K562 (cell line): ENCODE data around the gene ATP9B. TPM values are rescaled to one million over a fixed set of nuclear protein-coding genes. Genes with fewer than 3 reads are reported as not detected.

Source experiments
- ATAC-seq: fragments of 200-7000 bp; cut with Tn5 transposase; 3 replicates; pipeline ENCODE4 v1.9.1; 2020; ENCODE audit warnings: moderate library complexity
- BruUV-seq: library from RNA; stranded (reverse); fragments of 400-500 nt; replicated peaks from 2 replicates; lab custom pipeline; 2021; lab: Mats Ljungman, UMichigan
- CTCF ChIA-PET: fragments of 300-600 bp; formaldehyde crosslinking; extraction: SDS; loops from one replicate; lab custom pipeline; 2021; ENCODE audit warnings: low intra/inter-chr PET ratio; lab: Yijun Ruan, JAX
- POLR2A ChIA-PET: fragments of 300-600, 350-650 bp; sonication (Branson Sonifier 250); formaldehyde crosslinking; extraction: SDS; loops from one replicate; lab custom pipeline; 2021; ENCODE audit warnings: antibody characterized with exemption, inconsistent platforms; lab: Yijun Ruan, JAX
- DNase-seq, 4 experiments: peaks; one replicate each; pipeline versions ENCODE4 v3.0.0 to v3.0.0-alpha.2; 2011 to 2018; ENCODE audit warnings: low spot score in 3 of 4, mixed read lengths in 3 of 4; ENCODE audit errors: extremely low read depth in 1 of 4
- FAIRE-seq: peaks from 2 replicates; lab custom pipeline; 2011; peaks lifted over from hg19 to GRCh38; lab: Jason Lieb, UNC
- H2AFZ ChIP-seq: 2 replicates; pipeline ENCODE4 v1.6.0; 2011; ENCODE audit warnings: low read depth, low read length, control low read depth, inconsistent platforms
- H3K27ac ChIP-seq: fragments of 200-600 bp; 3 replicates; pipeline ENCODE4 v1.8.0; 2011; ENCODE audit warnings: low read depth, mild to moderate bottlenecking, control low read depth, inconsistent platforms, low read length, moderate library complexity, mixed read lengths; ENCODE audit errors: extremely low read depth
- H3K27me3 ChIP-seq, 2 experiments: fragments of 300-600 bp in 1 of 2; 2 replicates in 1 of 2; 3 replicates in 1 of 2; pipeline versions ENCODE4 v1.6.0 to v1.8.0; 2011; ENCODE audit warnings: inconsistent platforms in 2 of 2, low read length in 2 of 2, mild to moderate bottlenecking in 1 of 2, mixed read lengths in 1 of 2, moderate library complexity in 1 of 2; ENCODE audit not compliant: control insufficient read depth in 2 of 2, insufficient read depth in 2 of 2
- H3K36me3 ChIP-seq: fragments of 300-600 bp; 3 replicates; pipeline ENCODE4 v1.8.0; 2011; ENCODE audit warnings: mild to moderate bottlenecking, low read length, inconsistent platforms; ENCODE audit not compliant: control insufficient read depth, insufficient read depth
- H3K4me1 ChIP-seq, 2 experiments: fragments of 200-600 bp in 1 of 2; replicated peaks in 1 of 2; 2 replicates in 1 of 2; 3 replicates in 1 of 2; pipeline versions ENCODE4 v1.5.1 to v1.8.0; 2011; ENCODE audit warnings: inconsistent platforms in 2 of 2, low read length in 2 of 2, mild to moderate bottlenecking in 1 of 2, mixed read lengths in 1 of 2, moderate library complexity in 1 of 2; ENCODE audit not compliant: control insufficient read depth in 2 of 2, insufficient read depth in 2 of 2
- H3K4me2 ChIP-seq: 2 replicates; pipeline ENCODE4 v1.6.1; 2011; ENCODE audit warnings: low read length, control low read depth, inconsistent platforms, mixed read lengths; ENCODE audit not compliant: insufficient read depth
- H3K4me3 ChIP-seq: fragments of 200-600 bp; sonication (generic), shearing (Covaris generic); 2 replicates; pipeline ENCODE4 v1.5.1; 2016; ENCODE audit warnings: control low read depth, inconsistent platforms
- H3K79me2 ChIP-seq: fragments of 200-600 bp; 3 replicates; pipeline ENCODE4 v1.8.0; 2011; ENCODE audit warnings: low read length, inconsistent platforms; ENCODE audit not compliant: control insufficient read depth, insufficient read depth
- H3K9ac ChIP-seq, 2 experiments: 2 replicates each; pipeline versions ENCODE4 v1.6.0 to v1.6.1; 2011; ENCODE audit warnings: low read depth in 2 of 2, low read length in 2 of 2, control low read depth in 1 of 2, inconsistent platforms in 1 of 2, mild to moderate bottlenecking in 1 of 2, mixed read lengths in 1 of 2; ENCODE audit not compliant: insufficient read depth in 1 of 2
- H3K9me1 ChIP-seq: one replicate; pipeline ENCODE4 v1.6.0; 2011; ENCODE audit warnings: inconsistent platforms, mild to moderate bottlenecking, low read length, moderate library complexity; ENCODE audit not compliant: control insufficient read depth, insufficient read depth
- H3K9me3 ChIP-seq: replicated peaks from 2 replicates; pipeline ENCODE4 v1.5.1; 2011; ENCODE audit warnings: low read depth, low read length, inconsistent platforms; ENCODE audit not compliant: control insufficient read depth, insufficient read depth
- H4K20me1 ChIP-seq: replicated peaks from 2 replicates; pipeline ENCODE4 v1.6.1; 2011; ENCODE audit warnings: low read length, inconsistent platforms, mixed read lengths; ENCODE audit not compliant: control insufficient read depth, insufficient read depth
- ARID3A ChIP-seq: IDR thresholded peaks from 2 replicates; pipeline ENCODE4 v1.6.1; 2012; ENCODE audit warnings: low read depth, low read length, improper control_type of control experiment, borderline replicate concordance
- CSDE1 ChIP-seq, 2 experiments: fragments of 450-650 bp; IDR thresholded peaks; 2 replicates each; pipeline ENCODE4 v1.6.1; 2016; ENCODE audit warnings: mild to moderate bottlenecking in 1 of 2
- DEAF1 ChIP-seq: fragments of 450-650 bp; formaldehyde crosslinking; IDR thresholded peaks from 2 replicates; pipeline ENCODE4 v1.4.0; 2020; ENCODE audit warnings: mild to moderate bottlenecking, moderate library complexity
- HDAC8 ChIP-seq: fragments of 450-650 bp; IDR thresholded peaks from 2 replicates; pipeline ENCODE4 v1.6.1; 2016; ENCODE audit warnings: mild to moderate bottlenecking, missing genetic modification characterization, moderate library complexity, missing compliant biosample characterization
- HDGF ChIP-seq: fragments of 450-650 bp; IDR thresholded peaks from 2 replicates; pipeline ENCODE4 v1.6.1; 2016
- MCM5 ChIP-seq: fragments of 450-650 bp; IDR thresholded peaks from 2 replicates; pipeline ENCODE4 v1.6.1; 2016; ENCODE audit warnings: low read depth
- MCM7 ChIP-seq, 2 experiments: fragments of 450-650 bp; IDR thresholded peaks; 2 replicates each; pipeline ENCODE4 v1.6.1; 2016 to 2018
- PYGO2 ChIP-seq: fragments of 450-650 bp; IDR thresholded peaks from 2 replicates; pipeline ENCODE4 v1.6.1; 2016; ENCODE audit warnings: mild to moderate bottlenecking, missing genetic modification characterization, moderate library complexity, missing compliant biosample characterization
- SETDB1 ChIP-seq: IDR thresholded peaks from one replicate; pipeline ENCODE4 v1.6.1; 2012; ENCODE audit warnings: low read length, control low read depth, inconsistent platforms
- TCF15 ChIP-seq: fragments of 250-450 bp; sonication (Bioruptor Pico); IDR thresholded peaks from 2 replicates; pipeline ENCODE4 v1.8.0; 2022; ENCODE audit warnings: moderate library complexity, mild to moderate bottlenecking, inconsistent platforms
- TCF7 ChIP-seq: sonication (generic); IDR thresholded peaks from 2 replicates; pipeline ENCODE4 v1.6.1; 2016; ENCODE audit warnings: antibody characterized with exemption, borderline replicate concordance
- U2AF2 ChIP-seq: fragments of 200-400 bp; formaldehyde crosslinking; optimal IDR thresholded peaks from 2 replicates; pipeline ENCODE3; 2017; ENCODE audit warnings: low read depth, mild to moderate bottlenecking, low read length
- VEZF1 ChIP-seq: fragments of 200-800 bp; sonication (Bioruptor generic); IDR thresholded peaks from 2 replicates; pipeline ENCODE4 v1.6.1; 2017; ENCODE audit warnings: missing genetic modification characterization, missing compliant biosample characterization
- ZKSCAN3 ChIP-seq: fragments of 250-450 bp; sonication (Bioruptor Pico); IDR thresholded peaks from 2 replicates; pipeline ENCODE4 v1.4.0; 2020
- ZNF146 ChIP-seq: IDR thresholded peaks from one replicate; pipeline ENCODE4 v1.6.1; 2018; ENCODE audit warnings: missing compliant biosample characterization; ENCODE audit not compliant: unreplicated experiment
- ZNF239 ChIP-seq: fragments of 250-450 bp; sonication (Bioruptor Pico); IDR thresholded peaks from 2 replicates; pipeline ENCODE4 v1.4.0; 2020; ENCODE audit warnings: mild to moderate bottlenecking
- ZNF75A ChIP-seq: fragments of 450-650 bp; formaldehyde crosslinking; IDR thresholded peaks from 2 replicates; pipeline ENCODE4 v1.4.0; 2020; ENCODE audit warnings: mild to moderate bottlenecking
- WGBS: fragments of 100-300 bp; shearing (Covaris generic); methylation state at CpG from one replicate; pipeline ENCODE4 v1.1.6; 2016; ENCODE audit warnings: low coverage, mixed read lengths; ENCODE audit not compliant: insufficient coverage; ENCODE audit errors: missing lambda C conversion rate; 5-methylcytosine and 5-hydroxymethylcytosine counted together
- in situ Hi-C: fragments of 300-500 bp; cut with MboI; formaldehyde crosslinking; loops from 4 replicates; pipeline ENCODE4 v1.15.0; 2018; ENCODE audit warnings: inconsistent platforms, mixed read lengths
- intact Hi-C: fragments of 100-400 bp; cut with micrococcal nuclease; formaldehyde crosslinking; loops from 2 replicates; pipeline ENCODE4 v1.14.2; 2022
- polyA plus RNA-seq, 8 experiments: library from polyadenylated mRNA; depleted of rRNA in 4 of 8; stranded (reverse) in 5 of 8; unstranded in 3 of 8; fragments of >200 nt; fragmentation: Nextera tagmentation in 2 of 8; fragmentation: Illumina TruSeq in 1 of 8; extraction: Ambion mirVana in 2 of 8; extraction: Trizol in 1 of 8; gene quantifications; 2 replicates each; pipeline versions ENCODE4 v1.2.1 to v1.2.3, GENCODE V29; 2011 to 2014; ENCODE audit warnings: inconsistent platforms in 1 of 8, missing spikeins in 1 of 8
- total RNA-seq, 7 experiments: library from RNA; depleted of rRNA in 6 of 7; stranded (reverse); fragments of >200 nt in 6 of 7; fragmentation: Illumina TruSeq in 2 of 7; extraction: Trizol in 2 of 7; gene quantifications; 2 replicates each; pipeline versions ENCODE4 v1.2.1 to v1.2.3, GENCODE V29; 2011 to 2021; ENCODE audit warnings: low replicate concordance in 1 of 7

The ATP9B gene
- total and polyA plus RNA-seq, 9 of the 15 experiments (the other 6 are each of a cell fraction or from before 2014, with no cell fraction given): 0.66 to 13.2 (median 7.9) TPM

- Histone ChIP-seq H3K9ac (no peak overlapping the region), H3K36me3 (no peaks in the 10 kb centered on the region; the same call in 2 of the 3 replicates), H2AFZ (no peak overlapping the region), H3K4me1 (no peaks in the 10 kb centered on the region; a peak in 1 of 5 replicates), H3K27me3 (no peaks in the 10 kb centered on the region), H3K4me2 (no peak overlapping the region), H3K9me1 (no peaks in the 10 kb centered on the region), H3K9me3 (no peaks in the 10 kb centered on the region), H4K20me1 (no peaks in the 10 kb centered on the region), H3K79me2 (no peaks in the 10 kb centered on the region), H3K4me3 (no peak overlapping the region), H3K27ac (no peak overlapping the region)
- in situ Hi-C loops: no loop called here
- no peak for DNase-seq
- ChIA-PET POLR2A (no interaction called here), CTCF (no interaction called here)
- TF ChIP-seq ZNF239 (no peak), TCF15 (CRISPR knock-in tag) (no peak), DEAF1 (no peak), HDAC8 (tag) (no peak), CSDE1 (IDR thresholded peaks at IDR 0.05) (no peak), SETDB1 (no peak), VEZF1 (CRISPR knock-in tag) (no peak), MCM5 (no peak), ZKSCAN3 (no peak), ARID3A (no peak), PYGO2 (tag) (no peak), HDGF (no peak), ZNF146 (CRISPR knock-in tag) (no peak), MCM7 (IDR thresholded peaks at IDR 0.05) (no peak), TCF7 (no peak), ZNF75A (no peak), U2AF2 (no peak)
- no peak for ATAC-seq
- intact Hi-C loops: no loop called here
- BruUV-seq: no TSS peak
- WGBS: 80% methylated on average over 11 of the region's 15 CpGs
- FAIRE-seq: no peak
Observed at GRCh38 chr18:79302120-79302519, 232.9 kb downstream of the ATP9B start.
